ENCODE results near the gene LRRK2.

LRRK2 gene

GRCh38 chr12:40390980-40391379, 166.2 kb downstream of the LRRK2 start:
- TF ChIP-seq CTCF (IDR thresholded peaks at IDR 0.05; ENCODE audit: insufficient read depth, low read length, poor library complexity, severe bottlenecking) = no peak
- Histone ChIP-seq H3K4me3 (replicated peaks; ENCODE audit: low read depth, low read length) (no peak overlapping the region), H3K27me3 (replicated peaks; ENCODE audit: control insufficient read depth, insufficient read depth, low read length) (no peaks in the 10 kb centered on the region), H3K36me3 (ENCODE audit: control insufficient read depth, insufficient read depth, low read length) (no peaks in the 10 kb centered on the region)
- DNase-seq (ENCODE audit: extremely low read depth, insufficient read length) = no peak

- H3K4me3 ChIP-seq (replicated peaks; ENCODE audit: low read depth, low read length) = no peak overlapping the region
- no peak for TF ChIP-seq CTCF (IDR thresholded peaks at IDR 0.05; ENCODE audit: insufficient read depth, low read length, poor library complexity, severe bottlenecking)
- DNase-seq (ENCODE audit: extremely low read depth, insufficient read length) = no peak
- H3K36me3 ChIP-seq (ENCODE audit: control insufficient read depth, insufficient read depth, low read length) = no peaks in the 10 kb centered on the region
- no peaks in the 10 kb centered on the region for H3K27me3 ChIP-seq (replicated peaks; ENCODE audit: control insufficient read depth, insufficient read depth, low read length)
Measured at GRCh38 chr12:40393026-40393425, 168.2 kb downstream of the LRRK2 start.

- Histone ChIP-seq H3K36me3 (ENCODE audit: control insufficient read depth, insufficient read depth, low read length) (no peaks in the 10 kb centered on the region), H3K27me3 (replicated peaks; ENCODE audit: control insufficient read depth, insufficient read depth, low read length) (no peaks in the 10 kb centered on the region), H3K4me3 (replicated peaks; ENCODE audit: low read depth, low read length) (no peak overlapping the region)
- TF ChIP-seq CTCF (IDR thresholded peaks at IDR 0.05; ENCODE audit: insufficient read depth, low read length, poor library complexity, severe bottlenecking) = no peak
- DNase-seq (ENCODE audit: extremely low read depth, insufficient read length) = no peak
Measured at GRCh38 chr12:40399656-40400055, 174.9 kb downstream of the LRRK2 start.

- DNase-seq (ENCODE audit: extremely low read depth, insufficient read length) = no peak
- H3K4me3 ChIP-seq (replicated peaks; ENCODE audit: low read depth, low read length) = no peak overlapping the region
- TF ChIP-seq CTCF (IDR thresholded peaks at IDR 0.05; ENCODE audit: insufficient read depth, low read length, poor library complexity, severe bottlenecking) = no peak
Measured at GRCh38 chr12:40405419-40405818, 180.6 kb downstream of the LRRK2 start.

More at GRCh38 chr12:40405419-40405818, 180.6 kb downstream of the LRRK2 start:
- Histone ChIP-seq H3K36me3 (ENCODE audit: control insufficient read depth, insufficient read depth, low read length) (no peaks in the 10 kb centered on the region), H3K27me3 (replicated peaks; ENCODE audit: control insufficient read depth, insufficient read depth, low read length) (no peaks in the 10 kb centered on the region)
